Central memory CD8-positive, alpha-beta T cell (primary cell): Measurements from ENCODE around the gene RANBP17.

Source experiments
- ATAC-seq: fragments of 150-1000 bp; cut with Tn5 transposase; replicated peaks from 2 replicates; pipeline ENCODE4 v1.10.0; 2022; ENCODE audit warnings: mild to moderate bottlenecking, moderate FRiP score, moderate number of reproducible peaks; ENCODE audit not compliant: poor library complexity, severe bottlenecking; ENCODE audit errors: extremely low read depth
- DNase-seq, 2 donors: peaks; one replicate each; pipeline ENCODE4 v3.0.0; 2021; ENCODE audit warnings: low spot score in 2 of 2
- H3K27ac Mint-ChIP-seq: one replicate; pipeline ENCODE4 v1.8.0; 2022; ENCODE audit warnings: low read depth, mild to moderate bottlenecking, moderate library complexity, mixed read lengths
- H3K27me3 Mint-ChIP-seq: one replicate; pipeline ENCODE4 v1.8.0; 2022; ENCODE audit warnings: mixed read lengths
- H3K36me3 Mint-ChIP-seq: one replicate; pipeline ENCODE4 v1.8.0; 2022; ENCODE audit warnings: mild to moderate bottlenecking, moderate library complexity, mixed read lengths; ENCODE audit not compliant: insufficient read depth
- H3K4me1 Mint-ChIP-seq: one replicate; pipeline ENCODE4 v1.8.0; 2022; ENCODE audit warnings: mixed read lengths
- H3K4me3 Mint-ChIP-seq: one replicate; pipeline ENCODE4 v1.8.0; 2022; ENCODE audit warnings: mild to moderate bottlenecking, moderate library complexity, mixed read lengths
- H3K9me3 Mint-ChIP-seq: one replicate; pipeline ENCODE4 v1.8.0; 2022; ENCODE audit warnings: mixed read lengths

RANBP17 gene

DNA sequence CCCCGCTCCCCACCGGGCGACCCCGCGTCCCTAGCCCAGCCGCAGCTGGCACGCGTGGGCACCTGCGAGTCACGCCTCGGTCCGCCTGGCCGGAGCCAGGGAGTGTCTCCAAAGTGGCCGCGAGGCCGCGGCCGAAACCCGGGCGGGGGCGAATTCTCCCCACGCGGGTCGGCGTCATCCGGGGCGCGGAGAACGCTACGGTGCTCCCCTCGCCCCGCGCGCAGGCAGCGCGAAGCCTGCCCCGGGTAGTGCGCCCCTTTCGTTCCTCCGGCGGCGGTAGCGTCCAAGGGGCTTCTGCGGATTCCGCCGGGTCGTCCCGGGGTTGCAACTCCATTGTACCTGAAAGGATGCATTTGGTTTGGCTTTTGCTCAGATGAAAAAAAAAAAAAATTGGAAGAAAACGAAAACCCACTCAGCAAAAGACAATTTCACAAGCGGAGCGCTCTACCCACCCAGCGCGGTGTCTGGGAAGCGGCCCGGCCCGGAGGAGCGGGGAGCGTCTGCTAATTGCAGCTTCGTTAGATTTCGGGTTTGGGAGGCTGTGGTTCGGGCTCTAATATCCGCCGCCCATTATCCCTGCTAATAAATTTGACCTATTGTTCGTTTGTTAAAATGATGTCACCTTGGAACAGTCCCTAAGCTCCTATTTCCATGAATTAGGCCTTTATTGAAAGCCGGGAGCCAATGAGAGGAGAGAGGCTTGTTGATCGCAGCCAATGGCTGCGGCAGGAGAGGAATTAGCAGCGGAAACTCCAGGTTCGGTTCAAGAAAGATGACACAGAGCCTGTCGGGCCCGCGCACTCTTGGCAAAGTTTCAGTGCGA, 446.8 kb downstream of the RANBP17 start, which contains the start of gene TLX3:
TLX3 (plus strand) TSS at position 796 of the 823 bp plus-strand sequence. CDS start 118 bp downstream, outside the sequence.
- Mint-ChIP-seq H3K4me3 (no peak within 1 kb of the TSS), H3K9me3 (no peaks in the 10 kb centered on the region), H3K27ac (no peak within 1 kb of the TSS), H3K36me3 (peaks cover 11% of the 10 kb centered on the region), H3K4me1 (peaks cover 13% of the 10 kb centered on the region), H3K27me3 (peaks cover 77% of the 10 kb centered on the region)
- no peak for ATAC-seq
- DNase-seq, result no peak

DNA sequence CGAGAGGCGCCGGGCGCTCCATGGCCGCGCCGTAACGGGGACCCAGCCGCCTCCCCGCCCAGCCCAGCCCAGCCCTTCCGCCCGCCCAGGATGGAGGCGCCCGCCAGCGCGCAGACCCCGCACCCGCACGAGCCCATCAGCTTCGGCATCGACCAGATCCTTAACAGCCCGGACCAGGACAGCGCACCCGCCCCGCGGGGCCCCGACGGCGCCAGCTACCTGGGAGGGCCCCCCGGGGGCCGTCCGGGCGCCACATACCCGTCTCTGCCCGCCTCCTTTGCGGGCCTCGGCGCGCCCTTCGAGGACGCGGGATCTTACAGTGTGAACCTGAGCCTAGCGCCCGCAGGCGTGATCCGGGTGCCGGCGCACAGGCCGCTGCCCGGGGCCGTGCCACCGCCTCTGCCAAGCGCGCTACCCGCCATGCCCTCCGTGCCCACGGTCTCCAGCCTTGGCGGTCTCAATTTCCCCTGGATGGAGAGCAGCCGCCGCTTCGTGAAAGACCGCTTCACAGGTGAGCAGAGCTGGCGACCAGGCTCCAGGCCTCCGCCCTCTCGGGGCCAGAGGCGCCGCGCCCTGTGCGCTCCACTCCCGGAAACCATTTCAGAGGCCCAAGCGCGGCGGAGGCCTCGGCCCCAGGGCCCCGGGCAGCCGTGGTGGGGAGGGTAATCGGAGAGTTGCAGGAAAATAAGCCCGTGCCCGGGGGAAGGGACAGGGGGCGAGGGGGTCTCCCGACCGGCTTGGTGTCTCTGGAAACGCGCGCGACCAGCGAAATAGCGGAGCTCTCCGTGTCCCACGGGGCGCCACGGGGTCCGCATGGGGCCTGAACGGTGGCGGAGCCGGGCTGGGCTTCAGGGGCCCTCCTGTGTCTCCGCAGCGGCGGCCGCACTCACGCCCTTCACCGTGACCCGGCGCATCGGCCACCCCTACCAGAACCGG, 447.7 kb downstream of the RANBP17 start:
- no peak overlapping the region for H3K27ac Mint-ChIP-seq
- H3K36me3 Mint-ChIP-seq, result peaks cover 14% of the 10 kb centered on the region
- no peak for ATAC-seq
- peaks cover 16% of the 10 kb centered on the region for H3K4me1 Mint-ChIP-seq
- H3K9me3 Mint-ChIP-seq, result no peaks in the 10 kb centered on the region
- H3K27me3 Mint-ChIP-seq, result peaks cover 74% of the 10 kb centered on the region
- H3K4me3 Mint-ChIP-seq, result no peak overlapping the region
- no peak for DNase-seq

DNA sequence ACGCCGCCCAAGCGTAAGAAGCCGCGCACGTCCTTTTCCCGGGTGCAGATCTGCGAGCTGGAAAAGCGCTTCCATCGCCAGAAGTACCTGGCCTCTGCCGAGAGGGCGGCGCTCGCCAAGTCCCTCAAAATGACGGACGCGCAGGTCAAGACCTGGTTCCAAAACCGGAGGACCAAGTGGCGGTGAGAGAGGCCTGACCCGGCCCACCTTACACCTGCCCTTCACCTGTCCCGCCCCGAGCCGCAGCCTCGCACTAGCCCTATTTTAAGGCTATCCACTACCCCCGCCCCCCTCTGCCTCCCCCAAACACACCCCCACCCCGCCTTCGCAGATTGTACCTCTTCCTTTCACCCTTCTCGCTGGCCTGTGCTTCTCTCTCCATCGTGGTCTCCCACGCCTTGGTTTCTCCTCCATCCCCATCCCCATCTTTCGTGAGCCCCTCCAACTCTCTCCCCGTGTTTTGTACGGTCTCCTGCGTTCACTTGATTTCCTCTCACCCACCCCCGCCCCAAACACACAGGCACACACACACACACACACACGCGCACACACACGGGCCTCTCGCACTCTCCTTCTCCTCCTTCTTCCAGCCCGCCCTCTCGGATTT, 448.5 kb downstream of the RANBP17 start:
- Mint-ChIP-seq H3K27me3 (peaks cover 67% of the 10 kb centered on the region), H3K4me1 (peaks cover 16% of the 10 kb centered on the region), H3K4me3 (peak overlapping the region; percentile 38), H3K27ac (no peak overlapping the region), H3K36me3 (peaks cover 14% of the 10 kb centered on the region), H3K9me3 (no peaks in the 10 kb centered on the region)
- ATAC-seq, result no peak
- no peak for DNase-seq

DNA sequence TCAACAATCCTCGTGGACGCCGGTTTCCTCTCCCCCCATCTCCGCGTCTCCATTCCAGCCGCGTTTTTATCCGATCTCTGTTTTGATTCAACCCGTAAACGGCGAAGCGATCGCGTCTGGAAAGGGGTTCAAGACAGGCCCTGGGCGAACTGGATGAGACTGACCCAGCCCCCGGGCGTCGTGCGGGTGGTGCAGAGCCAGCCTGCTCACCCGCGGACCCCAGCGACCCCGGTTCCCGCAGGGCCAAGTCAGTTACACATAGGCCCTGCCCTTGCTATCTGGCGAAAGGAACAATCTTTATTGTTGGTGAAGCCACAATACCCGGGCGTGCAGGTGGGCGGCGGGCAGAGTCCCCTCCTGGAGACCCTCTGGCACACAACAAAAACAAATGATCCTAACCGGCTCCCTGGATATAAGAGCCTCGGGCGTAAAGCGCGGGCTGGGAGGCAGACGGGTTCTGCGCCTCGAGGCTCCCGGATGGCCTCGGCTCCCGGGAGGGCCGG, 449.1 kb downstream of the RANBP17 start:
- ATAC-seq, result no peak
- H3K27me3 Mint-ChIP-seq, result peaks cover 66% of the 10 kb centered on the region
- H3K9me3 Mint-ChIP-seq, result no peaks in the 10 kb centered on the region

DNA sequence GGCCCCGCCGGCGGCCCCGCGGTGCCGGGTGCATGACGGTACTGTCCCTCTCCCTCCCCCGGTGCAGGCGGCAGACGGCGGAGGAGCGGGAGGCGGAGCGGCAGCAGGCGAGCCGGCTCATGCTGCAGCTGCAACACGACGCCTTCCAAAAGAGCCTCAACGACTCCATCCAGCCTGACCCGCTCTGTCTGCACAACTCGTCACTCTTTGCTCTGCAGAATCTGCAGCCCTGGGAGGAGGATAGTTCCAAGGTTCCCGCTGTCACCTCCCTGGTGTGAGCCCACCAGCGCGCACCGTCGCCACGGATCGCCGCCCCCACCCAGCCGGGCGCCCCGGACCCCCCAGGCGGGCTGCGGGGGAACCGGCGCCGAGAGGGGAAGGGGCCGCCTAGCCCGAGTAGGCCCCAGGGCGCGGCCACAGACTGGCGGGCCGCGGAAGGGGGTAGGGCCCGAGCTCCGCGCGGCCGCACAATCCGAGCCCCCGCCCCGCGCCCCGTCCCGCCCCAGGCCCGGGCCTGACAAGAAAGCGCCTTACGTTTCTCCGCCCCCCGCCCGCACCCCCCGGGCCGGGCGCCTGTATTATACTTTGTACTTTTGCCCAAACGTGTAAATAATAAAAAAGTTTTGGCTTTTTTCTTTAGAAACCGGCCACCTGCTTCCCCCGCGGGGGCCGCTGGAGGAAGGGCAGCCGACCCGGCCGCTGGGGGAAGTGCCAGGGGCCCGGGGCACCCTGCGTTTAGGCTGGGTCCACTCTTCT, 449.7 kb downstream of the RANBP17 start:
- Mint-ChIP-seq H3K27me3 (peaks cover 66% of the 10 kb centered on the region), H3K36me3 (peaks cover 14% of the 10 kb centered on the region), H3K4me3 (no peak overlapping the region), H3K27ac (no peak overlapping the region), H3K9me3 (no peaks in the 10 kb centered on the region), H3K4me1 (peaks cover 16% of the 10 kb centered on the region)
- DNase-seq (no peak), ATAC-seq (no peak)

More for the DNA sequence above, 449.1 kb downstream of the RANBP17 start:
- H3K4me1 Mint-ChIP-seq, result peaks cover 16% of the 10 kb centered on the region
- DNase-seq, result no peak
- peaks cover 14% of the 10 kb centered on the region for H3K36me3 Mint-ChIP-seq
- H3K27ac Mint-ChIP-seq, result no peak overlapping the region
- peak overlapping the region; percentile 38 for H3K4me3 Mint-ChIP-seq

DNA sequence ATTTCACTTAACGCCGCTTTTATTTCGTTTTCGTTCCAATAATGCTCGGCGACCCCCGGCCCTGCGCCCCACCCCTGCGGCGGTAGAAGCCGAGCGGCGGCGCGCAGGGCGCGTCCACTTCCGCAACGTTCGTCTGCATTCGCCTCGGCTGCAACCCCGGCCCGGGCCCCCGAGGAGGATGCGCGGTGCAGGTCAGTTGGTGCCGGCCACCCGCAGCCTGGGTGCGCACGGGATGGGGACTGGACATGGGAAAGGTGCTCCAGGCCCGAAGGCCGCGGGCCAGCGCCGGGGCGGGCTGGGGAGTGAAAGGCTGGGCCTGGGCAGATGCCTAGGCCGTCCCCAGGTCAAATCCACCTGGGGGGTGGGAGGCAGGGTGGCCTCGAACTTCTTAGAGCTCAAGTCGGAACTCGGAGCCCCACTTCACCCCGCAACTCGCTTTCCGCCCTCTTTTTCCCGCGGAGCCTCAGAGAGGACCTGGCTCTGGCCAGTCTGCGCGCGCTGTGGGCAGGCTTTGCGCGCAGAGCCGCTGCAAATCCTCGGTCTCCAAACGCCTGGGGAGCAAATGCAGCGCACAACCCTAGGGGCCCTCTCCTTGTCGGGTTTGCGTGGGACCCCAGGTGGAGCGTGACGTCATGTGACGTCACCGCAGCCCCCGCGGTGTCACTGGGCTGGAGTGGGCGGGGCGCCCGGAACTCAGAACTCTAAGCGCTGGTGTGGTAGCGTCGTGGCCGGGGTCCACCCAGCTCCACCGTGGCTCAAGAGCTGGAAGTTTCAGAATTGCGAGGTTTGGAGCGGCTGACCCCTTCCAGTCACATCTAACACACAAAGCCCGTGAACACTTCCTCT, 450.5 kb downstream of the RANBP17 start:
- DNase-seq (no peak), ATAC-seq (no peak)
- H3K27me3 Mint-ChIP-seq, result peaks cover 70% of the 10 kb centered on the region
- H3K4me1 Mint-ChIP-seq, result peaks cover 16% of the 10 kb centered on the region
- peak overlapping the region; percentile 58 for H3K4me3 Mint-ChIP-seq
- H3K9me3 Mint-ChIP-seq, result no peaks in the 10 kb centered on the region
- no peak overlapping the region for H3K27ac Mint-ChIP-seq
- H3K36me3 Mint-ChIP-seq, result peaks cover 14% of the 10 kb centered on the region

DNA sequence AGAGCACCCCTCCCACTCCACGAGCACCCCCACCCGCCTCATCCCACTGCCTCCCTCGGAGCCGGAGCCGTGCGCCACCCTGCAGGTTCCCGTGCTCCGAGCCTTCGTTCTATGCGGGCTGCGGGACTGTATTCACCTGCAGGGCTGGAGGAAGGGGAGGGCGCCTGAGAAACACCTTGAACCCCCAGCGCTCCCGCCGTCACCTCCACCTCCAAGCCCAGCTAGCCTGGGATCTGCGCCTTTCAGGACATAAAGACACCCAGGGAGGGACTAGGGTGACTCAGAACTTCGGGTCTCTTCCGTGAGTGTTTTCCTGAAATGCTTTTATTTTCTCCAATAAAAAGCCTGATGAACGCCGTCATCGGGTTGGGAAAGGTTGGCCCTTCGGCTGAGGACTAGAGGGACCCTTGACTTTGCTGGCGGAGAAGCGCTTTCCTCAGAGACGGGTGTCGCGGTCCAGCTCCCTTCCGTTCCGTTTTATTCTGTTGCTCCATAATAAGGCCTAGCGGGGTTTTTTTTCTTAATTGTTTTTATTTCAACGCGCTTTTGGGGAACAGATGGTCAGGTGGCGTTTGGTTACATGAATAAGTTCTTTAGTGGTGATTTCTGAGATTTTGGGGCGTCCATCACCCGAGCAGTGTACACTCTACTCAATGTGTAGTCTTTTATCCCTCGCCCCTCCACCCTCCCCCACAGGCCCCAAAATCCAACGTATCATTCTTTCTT, 451.8 kb downstream of the RANBP17 start:
- Mint-ChIP-seq H3K36me3 (peaks cover 14% of the 10 kb centered on the region), H3K27me3 (peaks cover 70% of the 10 kb centered on the region), H3K27ac (no peak overlapping the region), H3K4me3 (peak overlapping the region; percentile 58), H3K4me1 (peaks cover 16% of the 10 kb centered on the region), H3K9me3 (no peaks in the 10 kb centered on the region)
- ATAC-seq (no peak), DNase-seq (no peak)

DNA sequence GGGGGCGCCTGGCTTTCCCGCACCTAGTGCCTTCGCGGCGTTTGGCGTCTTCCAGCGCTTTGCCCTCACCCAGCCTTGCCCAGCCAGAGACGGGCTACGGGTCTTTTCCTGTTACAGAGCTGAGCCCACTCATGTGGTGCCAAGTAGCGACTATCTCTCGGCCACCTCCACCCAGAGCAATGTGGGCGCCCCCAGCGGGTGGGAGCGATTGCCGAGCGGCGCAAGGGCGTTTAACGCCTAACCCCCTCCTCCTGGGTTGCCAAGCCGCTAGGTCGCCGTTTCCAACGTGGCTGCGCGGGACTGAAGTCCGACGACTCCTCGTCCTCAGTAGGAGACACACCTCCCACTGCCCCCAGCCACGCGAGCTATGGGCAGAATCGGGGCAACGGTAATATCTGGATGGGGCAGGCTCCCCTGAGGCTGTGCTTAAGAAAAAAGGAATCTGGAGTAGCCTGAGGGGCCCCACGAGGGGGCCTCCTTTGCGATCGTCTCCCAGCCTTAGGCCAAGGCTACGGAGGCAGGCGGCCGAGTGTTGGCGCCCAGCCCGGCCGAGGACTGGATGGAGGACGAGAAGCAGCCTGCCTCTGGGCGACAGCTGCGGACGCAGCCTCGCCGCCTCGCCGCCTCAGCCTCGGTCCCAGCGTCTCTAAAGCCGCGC, 453.0 kb downstream of the RANBP17 start:
- Mint-ChIP-seq H3K9me3 (no peaks in the 10 kb centered on the region), H3K27me3 (peaks cover 78% of the 10 kb centered on the region), H3K36me3 (peaks cover 12% of the 10 kb centered on the region), H3K27ac (no peak overlapping the region), H3K4me3 (no peak overlapping the region), H3K4me1 (peaks cover 16% of the 10 kb centered on the region)
- DNase-seq (no peak), ATAC-seq (no peak)

DNA sequence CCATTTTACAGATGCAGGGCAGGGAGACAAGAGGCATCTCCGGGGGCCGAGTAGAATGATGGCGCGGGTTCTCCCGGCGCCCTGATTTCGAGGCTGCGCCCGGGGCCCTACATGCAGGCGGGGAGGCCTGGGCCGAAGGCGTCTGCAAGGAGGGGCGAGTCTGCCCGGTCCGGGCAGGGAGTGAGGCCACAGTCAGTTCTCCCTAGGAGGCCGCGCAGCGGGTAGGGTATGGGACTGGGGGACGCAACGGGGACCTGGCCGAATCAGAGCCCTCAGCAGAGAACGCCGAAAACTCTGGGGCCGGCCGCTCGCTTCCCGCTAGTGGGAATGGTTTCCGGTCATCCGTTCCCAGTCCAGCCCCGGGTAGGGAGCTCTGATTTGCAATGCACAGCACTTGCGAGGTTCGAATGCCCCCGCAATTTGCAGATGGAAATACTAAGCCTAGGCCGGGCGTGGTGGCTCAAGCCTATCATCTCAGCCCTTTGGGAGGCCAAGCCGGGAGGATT, 453.6 kb downstream of the RANBP17 start:
- Mint-ChIP-seq H3K9me3 (no peaks in the 10 kb centered on the region), H3K36me3 (peaks cover 9% of the 10 kb centered on the region), H3K27me3 (peaks cover 79% of the 10 kb centered on the region), H3K4me3 (no peak overlapping the region), H3K4me1 (peaks cover 16% of the 10 kb centered on the region), H3K27ac (no peak overlapping the region)
- no peak for ATAC-seq
- no peak for DNase-seq

DNA sequence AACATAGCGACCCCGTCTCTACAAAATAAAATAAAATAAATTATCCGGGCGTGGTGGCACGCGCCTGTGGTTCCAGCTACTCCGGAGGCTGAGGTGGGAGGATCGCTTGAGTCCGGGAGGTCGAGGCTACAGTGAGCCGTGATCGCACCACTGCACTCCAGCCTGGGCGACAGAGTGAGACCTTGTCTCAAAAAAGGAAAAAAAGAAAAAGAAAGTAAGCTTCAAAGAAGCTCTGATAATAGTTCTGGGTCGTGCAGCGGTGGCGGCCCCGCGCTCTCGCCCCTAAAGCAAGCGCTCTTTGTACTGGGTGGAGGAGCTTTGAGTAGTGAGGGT, 454.1 kb downstream of the RANBP17 start:
- Mint-ChIP-seq H3K36me3 (peaks cover 8% of the 10 kb centered on the region), H3K27me3 (peaks cover 79% of the 10 kb centered on the region), H3K4me3 (no peak overlapping the region), H3K9me3 (no peaks in the 10 kb centered on the region), H3K27ac (no peak overlapping the region), H3K4me1 (peaks cover 13% of the 10 kb centered on the region)
- DNase-seq, result no peak
- ATAC-seq, result no peak
